Stimulated activated CD4-positive, alpha-beta T cell treated with anti-CD3 and anti-CD28 coated beads, TNF-alpha, amount 100 ng/mL, for 48 hours (primary cell): ENCODE data around the gene C17orf113.
"Not testable (repeated sequence)": the region's sequence is repeated elsewhere in the genome, so short reads cannot be mapped to it uniquely, and the experiment has no call there.

Experiments
- DNase-seq, 3 donors: peaks; one replicate each; pipeline ENCODE4 v3.0.0-alpha.2; 2020; ENCODE audit warnings: low read depth in 3 of 3

C17orf113 gene

DNA sequence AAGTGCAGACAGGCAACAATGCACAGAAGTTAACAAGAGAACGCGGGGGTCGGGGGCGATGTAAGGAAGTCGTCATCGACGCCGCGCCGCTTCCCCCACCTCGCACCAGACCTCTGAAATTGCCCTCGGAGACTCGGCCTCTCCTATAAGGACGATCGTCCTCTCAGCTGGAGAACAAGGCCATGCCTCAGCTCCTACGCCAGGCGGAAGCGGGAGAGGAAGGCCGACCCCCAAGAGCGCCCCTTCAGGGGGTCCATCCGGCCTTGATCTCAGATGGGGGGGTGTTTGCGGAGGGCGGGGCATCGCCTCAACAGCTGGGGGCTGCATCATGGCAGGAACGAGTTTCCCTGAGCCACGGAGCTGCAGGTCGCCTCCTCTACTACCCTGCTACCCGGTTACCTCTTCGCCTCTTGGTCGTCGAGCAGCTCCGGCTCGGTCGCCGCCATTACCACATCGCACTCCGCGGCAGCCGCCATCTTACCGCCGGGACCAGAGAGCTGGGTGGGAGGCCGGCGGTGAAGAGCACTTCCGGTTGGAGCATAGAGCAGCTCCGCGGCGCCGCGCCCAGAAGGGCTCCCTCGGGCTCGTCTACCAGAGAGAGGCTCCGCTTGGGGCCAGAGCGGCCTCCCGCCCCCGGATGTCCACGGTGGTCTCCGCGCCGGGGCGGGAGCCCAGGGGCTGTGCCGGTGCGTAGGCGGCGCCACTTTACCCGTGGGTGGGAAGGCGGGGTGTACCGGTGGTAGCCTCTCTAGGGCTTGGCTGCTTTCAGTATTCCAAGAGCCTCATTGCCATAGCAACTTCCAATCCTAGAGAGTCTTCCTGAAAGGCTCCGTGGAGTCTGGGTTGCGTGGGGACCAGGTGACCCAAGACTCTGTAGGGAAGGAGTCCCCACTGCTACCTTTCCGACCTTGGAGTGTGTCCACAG is 33.2 kb downstream of the C17orf113 start, which contains the start of gene DNAJC7:
Gene DNAJC7, minus strand, starts transcription at position 499 of the 925 bp plus-strand sequence. Its CDS starts 23 bp downstream, at position 476.
- DNase-seq, result peak; percentile 82 to 84 (median 82)

DNA sequence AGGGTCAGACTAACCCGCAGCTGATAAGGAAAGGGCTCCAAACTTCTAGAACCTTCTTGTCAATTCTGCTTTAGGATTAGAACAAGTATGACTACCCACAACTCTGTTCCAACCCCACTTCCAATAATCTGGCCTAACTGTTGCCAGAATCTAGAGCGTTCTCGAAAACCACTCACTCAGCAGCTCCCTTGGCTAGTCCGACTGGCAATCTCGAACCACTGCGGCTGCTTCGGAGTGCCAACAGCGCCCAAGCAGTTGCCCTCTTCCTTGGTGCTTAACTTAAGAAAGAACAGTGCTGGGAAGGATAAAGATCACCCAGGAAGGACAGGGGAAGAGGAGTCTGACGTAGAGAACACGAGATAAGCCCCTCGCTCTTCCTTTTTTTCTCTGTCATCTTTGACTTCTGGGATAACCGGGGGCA is 34.0 kb downstream of the C17orf113 start:
- no peak for DNase-seq

DNA sequence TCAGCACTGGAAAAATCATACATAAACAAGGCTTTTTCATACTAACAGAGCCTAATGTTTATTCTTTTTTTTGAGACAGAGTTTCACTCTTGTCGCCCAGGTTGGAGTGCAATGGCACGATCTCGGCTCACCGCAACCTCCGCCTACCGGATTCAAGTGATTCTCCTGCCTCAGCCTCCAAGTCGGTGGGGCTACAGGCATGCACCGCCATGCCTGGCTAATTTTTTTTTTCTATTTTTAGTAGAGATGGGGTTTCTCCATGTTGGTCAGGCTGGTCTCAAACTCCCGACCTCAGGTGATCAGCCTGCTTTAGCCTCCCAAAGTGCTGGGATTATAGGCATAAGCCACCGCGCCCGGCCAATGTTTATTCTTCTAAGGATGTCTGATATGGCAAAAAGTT is 36.7 kb downstream of the C17orf113 start:
- not testable (repeated sequence) for DNase-seq

DNA sequence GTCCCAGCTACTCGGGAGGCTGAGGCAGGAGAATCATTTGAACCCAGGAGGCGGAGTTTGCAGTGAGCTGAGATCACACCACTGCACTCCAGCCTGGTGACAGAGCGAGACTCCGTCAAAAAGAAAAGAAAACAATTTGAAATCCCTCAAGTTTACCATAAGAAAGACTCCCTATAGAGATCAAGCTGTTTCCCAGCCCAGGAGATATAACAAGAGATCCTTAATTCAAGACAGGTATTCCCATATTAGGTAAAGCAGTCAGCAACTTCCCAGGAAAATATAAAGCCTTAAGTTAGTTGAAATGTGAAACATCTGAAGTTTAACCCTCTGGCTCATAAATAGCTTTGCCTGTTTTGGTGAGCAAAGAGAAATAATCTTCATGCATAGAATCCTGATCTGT is 38.0 kb downstream of the C17orf113 start:
- not testable (repeated sequence) for DNase-seq

DNA sequence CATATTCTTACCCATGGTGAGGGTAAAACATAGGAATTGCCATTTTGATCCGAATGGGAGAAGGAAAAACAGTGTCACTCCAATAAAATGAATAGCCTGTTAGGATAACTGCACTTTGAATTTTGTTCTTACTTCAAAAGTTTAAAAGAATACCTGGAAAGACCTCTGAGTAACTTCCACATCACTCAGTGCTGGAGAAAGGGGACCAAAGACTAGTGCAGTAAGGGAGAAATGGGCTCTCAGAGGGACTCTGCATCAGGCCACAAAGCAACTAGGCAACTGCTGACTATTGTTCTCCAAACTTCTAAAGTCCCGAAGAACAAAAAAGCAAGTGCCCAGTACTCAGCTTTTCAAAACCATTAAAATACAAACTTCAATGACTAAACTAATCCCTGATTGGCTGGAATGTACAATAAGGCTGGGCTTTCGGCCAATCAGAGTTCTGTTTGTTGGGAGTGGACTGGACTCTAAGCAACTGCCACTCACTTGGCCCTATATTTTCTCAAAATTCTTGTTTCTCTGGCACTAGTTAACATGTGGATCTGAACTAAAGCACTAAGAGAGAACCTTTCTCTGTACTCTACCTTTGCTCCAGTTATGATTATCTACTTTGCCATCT is 39.4 kb downstream of the C17orf113 start:
- no peak for DNase-seq

DNA sequence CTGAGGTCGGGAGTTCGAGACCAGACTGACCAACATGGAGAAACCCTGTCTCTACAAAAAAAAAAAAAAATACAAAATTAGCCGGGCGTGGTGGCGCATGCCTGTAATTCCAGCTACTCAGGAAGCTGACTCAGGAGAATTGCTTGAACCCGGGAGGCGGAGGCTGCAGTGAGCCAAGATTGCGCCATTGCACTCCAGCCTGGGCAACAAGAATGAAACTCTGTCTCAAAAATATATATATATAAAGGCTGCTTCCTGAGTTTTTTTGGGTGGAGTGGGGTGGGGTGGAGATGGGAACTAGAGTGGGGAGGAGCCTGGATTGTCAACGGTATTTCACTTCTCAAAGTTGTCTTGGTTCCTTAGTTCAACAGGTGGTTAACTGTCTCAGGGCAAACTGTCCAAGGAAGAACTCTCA is 40.1 kb downstream of the C17orf113 start:
- not testable (repeated sequence) for DNase-seq

DNA sequence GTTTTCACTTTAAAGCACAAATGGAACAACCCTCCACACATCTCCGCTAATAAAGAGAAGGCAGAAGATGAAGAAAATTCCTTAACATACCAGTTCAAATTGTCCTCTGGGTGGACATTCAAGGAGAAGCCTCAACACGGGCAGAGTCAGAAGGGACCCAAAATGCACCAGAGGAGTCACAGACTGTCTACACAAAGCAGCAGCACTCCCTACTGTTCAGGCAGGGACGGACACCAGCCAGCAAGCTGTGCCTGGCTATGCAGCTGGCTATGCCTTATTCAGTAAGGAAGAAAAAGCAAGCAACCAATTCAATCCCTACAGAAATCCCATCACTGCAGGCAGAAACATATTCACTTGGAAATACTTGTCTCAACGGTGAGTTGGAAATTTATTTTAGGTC is 41.2 kb downstream of the C17orf113 start:
- no peak for DNase-seq

DNA sequence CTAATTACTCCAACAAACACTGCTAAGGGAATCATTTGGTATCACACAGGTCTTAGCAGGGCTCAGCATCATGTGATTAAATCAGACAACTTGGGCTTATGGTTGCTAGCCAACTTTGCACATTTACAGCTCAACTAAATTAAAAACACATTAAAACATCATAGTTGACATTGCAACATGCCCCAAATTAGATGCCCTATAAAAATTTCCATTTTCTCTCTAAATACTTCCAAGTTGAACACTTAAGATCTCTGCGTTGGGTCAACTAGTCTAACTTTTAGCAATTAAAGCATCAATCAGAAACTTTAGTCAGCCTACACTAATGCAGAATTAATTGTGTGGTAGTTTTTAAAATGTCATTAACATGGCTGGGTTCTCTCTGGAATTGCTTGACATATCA is 45.2 kb downstream of the C17orf113 start:
- DNase-seq, result no peak

DNA sequence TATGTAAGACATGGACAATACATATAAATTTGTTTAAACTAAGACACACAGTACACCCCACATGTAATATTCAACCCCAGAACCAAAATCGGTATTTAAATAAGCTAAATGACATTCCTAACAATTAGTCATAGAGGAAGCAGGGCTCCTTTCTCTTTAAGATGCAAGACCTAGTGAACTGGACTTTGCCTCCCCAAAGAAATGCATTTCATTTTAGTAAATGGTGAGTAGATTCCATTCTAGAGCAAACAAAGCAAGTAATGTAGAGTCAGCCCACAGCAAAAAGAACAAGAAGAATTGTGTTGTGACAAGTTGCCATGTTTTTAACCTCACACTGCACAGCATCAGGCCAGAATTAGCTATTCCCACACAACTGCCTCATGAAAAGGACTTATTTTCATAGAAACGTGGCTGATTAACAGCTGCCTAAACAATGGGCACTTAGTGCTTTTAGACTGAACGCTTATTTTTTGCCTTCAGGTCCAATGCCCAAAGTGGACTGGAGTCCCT is 47.6 kb downstream of the C17orf113 start:
- DNase-seq, result no peak

DNA sequence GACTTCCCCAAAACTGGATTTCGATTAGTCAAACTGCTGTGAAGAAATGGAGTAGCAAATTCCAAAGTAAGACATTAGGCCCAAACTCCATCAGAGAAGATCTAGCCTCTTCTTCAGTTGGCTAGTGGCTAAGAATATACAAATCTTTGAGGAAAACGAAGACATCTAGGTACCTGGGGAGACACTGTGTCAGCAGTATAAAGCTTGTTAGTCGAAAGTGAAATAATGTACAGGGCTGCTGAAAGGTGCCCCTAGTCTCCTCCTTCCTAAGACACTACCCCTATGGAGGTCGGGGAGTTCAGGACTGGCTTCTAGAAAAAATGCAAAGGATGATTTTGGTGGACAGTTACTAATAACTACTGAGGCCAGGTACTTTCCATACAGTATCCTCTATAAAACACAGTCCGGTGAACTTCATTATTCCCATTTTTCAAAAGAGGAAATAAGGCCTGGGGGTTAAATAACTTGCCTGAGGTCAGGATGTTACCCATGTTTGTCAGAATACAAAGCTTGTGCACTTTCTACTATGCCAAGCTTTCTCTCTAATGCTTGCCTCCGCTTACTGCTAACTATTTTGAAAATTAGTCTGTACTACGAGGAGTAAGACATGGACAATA is 48.1 kb downstream of the C17orf113 start:
- no peak for DNase-seq

DNA sequence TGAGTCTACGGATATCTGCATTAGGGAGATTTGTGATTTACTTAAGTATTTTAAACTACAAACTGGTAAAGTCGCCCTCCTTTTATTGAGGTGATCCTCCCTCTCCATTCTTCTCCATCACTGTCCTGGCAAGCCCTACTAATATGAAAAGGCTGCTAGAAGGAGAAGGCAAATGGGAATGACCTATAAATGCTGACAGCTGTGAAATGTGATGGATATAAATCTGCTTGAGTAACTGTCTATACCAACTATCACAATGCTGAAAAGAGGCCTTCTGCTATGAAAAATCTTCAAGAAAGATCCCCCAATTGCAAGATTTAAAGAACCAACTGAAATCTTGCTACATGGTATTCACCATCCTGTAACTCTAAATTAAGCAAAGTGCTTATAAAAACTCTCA is 48.7 kb downstream of the C17orf113 start:
- no peak for DNase-seq

DNA sequence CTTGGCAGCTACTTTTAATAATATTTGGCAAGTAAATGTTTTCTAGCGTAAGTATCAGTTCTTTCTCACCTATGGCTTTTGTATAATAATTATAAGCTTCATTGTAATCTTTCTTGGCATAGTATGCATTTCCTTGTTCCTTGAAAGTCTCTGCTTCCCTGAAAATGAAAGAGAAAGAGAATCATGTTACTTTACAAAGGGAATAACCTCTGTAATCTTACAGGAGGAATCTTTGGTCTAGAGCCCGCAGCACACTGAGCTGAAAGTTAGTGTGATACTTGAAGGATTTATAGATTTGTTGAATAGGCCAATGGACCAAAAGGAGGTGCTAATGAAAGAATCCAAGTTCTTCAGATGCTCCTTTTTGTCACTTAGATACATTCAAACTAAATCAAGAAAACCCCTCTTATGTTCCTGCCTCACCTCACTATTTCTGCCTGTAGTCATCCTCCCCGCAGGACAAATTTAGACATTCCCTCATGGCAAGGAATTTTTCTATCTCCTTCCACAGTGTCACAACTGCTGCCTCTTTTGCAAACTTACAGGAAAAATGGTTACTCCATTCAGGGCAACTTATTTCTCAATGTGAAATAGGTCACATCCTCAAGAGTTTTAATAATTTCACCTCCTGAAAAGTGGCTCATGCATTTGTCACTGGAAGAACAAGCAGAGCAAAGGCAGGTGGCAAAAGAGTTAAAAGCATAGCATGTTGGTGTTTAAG is 49.8 kb downstream of the C17orf113 start:
- no peak for DNase-seq

DNA sequence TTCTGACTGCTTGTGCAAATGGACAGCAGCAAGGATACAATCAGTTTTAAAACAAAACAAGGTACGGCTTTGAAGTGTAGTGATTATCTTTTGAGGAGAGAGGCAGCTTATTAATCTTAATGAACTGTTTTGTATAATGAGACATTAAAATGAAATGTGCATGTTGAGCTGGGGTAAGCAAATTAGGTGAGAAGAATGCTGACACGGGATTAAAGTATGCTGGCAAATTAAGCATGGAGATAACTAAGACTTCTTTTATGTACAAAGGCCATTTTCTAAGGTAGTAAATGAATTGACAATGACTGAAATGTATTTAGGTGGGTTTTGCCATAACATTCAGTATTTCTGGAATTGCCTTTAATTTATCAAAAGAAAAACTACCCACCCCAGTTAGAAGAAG is 51.9 kb downstream of the C17orf113 start:
- no peak for DNase-seq

DNA sequence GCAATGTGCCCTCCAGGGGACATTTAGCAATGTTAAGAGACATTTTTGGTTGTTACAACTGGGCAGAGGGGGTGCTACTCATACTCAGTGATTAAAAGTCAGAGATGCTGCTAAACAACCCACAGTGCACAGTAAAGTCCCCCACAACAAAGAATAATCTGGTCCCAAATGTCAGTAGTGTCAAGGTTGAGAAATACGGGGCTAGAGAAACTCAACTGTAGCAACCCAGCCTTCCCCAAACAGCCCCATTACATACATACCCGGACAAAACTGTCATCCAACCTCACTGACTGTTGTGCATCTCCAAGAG is 53.6 kb downstream of the C17orf113 start:
- no peak for DNase-seq

DNA sequence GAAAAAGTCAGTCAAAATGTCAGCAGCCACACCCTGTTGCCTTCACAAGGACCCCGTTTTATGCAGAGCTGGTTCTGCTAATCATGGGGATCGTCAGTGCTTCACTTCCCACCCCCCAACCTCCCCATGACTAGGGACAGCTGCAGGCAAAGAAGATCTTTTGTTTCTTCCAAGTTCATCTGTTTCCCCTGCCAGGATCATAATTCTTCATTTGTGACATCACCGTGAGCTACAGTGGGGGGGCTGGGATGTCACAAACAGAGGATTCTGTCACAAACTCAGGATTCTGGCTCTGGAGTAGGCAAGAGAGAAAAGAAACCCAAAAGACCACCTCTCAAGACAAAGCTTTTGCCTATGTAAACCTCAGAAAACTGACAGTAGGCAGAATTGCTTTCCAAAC is 57.8 kb downstream of the C17orf113 start:
- DNase-seq, result no peak

DNA sequence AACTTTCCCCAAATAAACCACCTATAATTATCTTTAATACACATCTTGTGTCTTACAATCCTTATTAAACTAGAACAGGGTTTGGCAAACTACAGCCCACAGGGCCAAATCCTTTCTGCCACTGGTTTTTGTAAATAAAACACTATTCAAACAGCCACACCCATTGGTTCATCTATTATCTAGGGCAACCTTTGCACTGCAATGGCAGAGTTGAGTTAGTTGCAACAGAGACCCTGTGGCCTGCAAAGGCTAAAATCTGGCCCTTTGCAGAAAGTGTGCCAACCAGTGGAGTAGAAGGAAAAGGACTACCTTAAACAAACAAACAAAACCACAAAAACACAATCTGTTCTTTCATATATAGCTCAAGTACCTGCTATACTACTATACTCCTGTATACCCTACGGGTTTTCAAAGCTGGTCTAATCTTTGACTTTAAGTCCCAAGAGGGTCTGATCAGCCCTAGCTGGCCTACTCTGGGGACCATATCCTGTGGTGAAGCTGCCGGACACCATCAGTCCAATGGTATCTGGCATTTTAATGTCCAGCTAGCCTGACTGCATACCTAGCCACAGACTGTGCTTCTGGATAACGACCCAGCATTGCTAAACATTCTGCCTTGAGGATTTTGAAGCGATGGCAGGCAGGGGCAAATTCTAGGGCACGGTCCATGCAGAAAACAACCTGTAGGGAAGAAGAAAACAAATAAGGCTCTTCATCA is 60.5 kb downstream of the C17orf113 start:
- DNase-seq, result no peak

DNA sequence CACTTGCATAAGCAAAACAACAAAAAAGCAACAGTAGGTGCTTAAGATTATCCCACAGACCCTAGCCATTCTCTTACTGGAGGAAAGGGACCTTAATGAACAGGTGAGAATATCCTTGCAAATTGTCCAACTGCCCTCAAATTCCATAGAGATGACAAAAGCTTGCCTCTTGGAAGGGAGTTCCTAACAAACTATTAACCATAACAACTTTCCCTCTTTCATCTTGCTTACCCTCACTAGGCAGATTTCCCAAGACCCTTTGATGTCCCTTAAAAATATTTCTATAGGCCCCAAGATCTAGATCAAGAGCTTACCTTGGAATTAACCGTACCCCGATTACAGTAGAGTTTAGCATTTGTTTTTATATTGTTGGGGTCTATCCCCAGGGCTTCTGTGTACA is 62.0 kb downstream of the C17orf113 start:
- DNase-seq, result no peak
